Ishikawa (cell line): ENCODE results near the gene ATAD5.

Experiments
- CEBPB ChIP-seq: IDR thresholded peaks from 2 replicates; pipeline ENCODE4 v1.6.1; 2012
- EP300 ChIP-seq: IDR thresholded peaks from 2 replicates; pipeline ENCODE4 v1.6.1; 2012; ENCODE audit warnings: borderline replicate concordance
- TCF12 ChIP-seq: IDR thresholded peaks from 2 replicates; pipeline ENCODE4 v1.6.1; 2012; ENCODE audit warnings: low read depth
- YY1 ChIP-seq: IDR thresholded peaks from 2 replicates; pipeline ENCODE4 v1.6.1; 2012; ENCODE audit warnings: low read depth

GRCh38 chr17:30824002-30824355 lies 7.8 kb upstream of the ATAD5 start:
- no peak for TF ChIP-seq CEBPB
- no peak for TF ChIP-seq YY1
- no peak for TF ChIP-seq TCF12
- no peak for TF ChIP-seq EP300
